Adipocyte (in vitro differentiated cells): ENCODE data around the gene TSKS.

Experiments
- DNase-seq: peaks from one replicate; pipeline ENCODE4 v3.0.0-alpha.2; 2015; ENCODE audit warnings: low read depth
- H3K27me3 ChIP-seq: replicated peaks from 2 replicates; pipeline ENCODE4 v1.7.0; 2013; ENCODE audit warnings: mild to moderate bottlenecking, low read length, moderate library complexity; ENCODE audit not compliant: control insufficient read depth, insufficient read depth
- H3K36me3 ChIP-seq: 2 replicates; pipeline ENCODE4 v1.7.0; 2013; ENCODE audit warnings: low read length, mild to moderate bottlenecking, moderate library complexity; ENCODE audit not compliant: control insufficient read depth, insufficient read depth, severe bottlenecking
- H3K4me1 ChIP-seq: 2 replicates; pipeline ENCODE4 v1.7.0; 2013; ENCODE audit warnings: mild to moderate bottlenecking, low read length, moderate library complexity; ENCODE audit not compliant: control insufficient read depth, insufficient read depth
- H3K4me3 ChIP-seq: 2 replicates; pipeline ENCODE4 v1.7.0; 2013; ENCODE audit warnings: mild to moderate bottlenecking, low read length, moderate library complexity
- H3K9ac ChIP-seq: 2 replicates; pipeline ENCODE4 v1.7.0; 2013; ENCODE audit warnings: mild to moderate bottlenecking, low read length, moderate library complexity
- H3K9me3 ChIP-seq: 2 replicates; pipeline ENCODE4 v1.7.0; 2013; ENCODE audit warnings: mild to moderate bottlenecking, low read length, moderate library complexity; ENCODE audit not compliant: control insufficient read depth

TSKS gene

GRCh38 chr19:49690079-49690655 is 72.9 kb downstream of the TSKS start:
- Histone ChIP-seq H3K27me3 (no peaks in the 10 kb centered on the region), H3K9ac (peak overlapping the region; percentile 55), H3K4me3 (peak overlapping the region; percentile 73), H3K36me3 (peaks cover 19% of the 10 kb centered on the region), H3K4me1 (peaks cover 14% of the 10 kb centered on the region), H3K9me3 (no peaks in the 10 kb centered on the region)
- no peak for DNase-seq
